Gastrocnemius medialis (tissue), 4 donors: ENCODE results near the gene RAPGEF1.

ENCODE experiments used
- POLR2A ChIP-seq, 2 donors: fragments of 450-650 bp; IDR thresholded peaks; one replicate each; pipeline ENCODE4 v1.6.1; 2017; ENCODE audit warnings: antibody characterized with exemption in 2 of 2, mild to moderate bottlenecking in 2 of 2, moderate library complexity in 2 of 2
- TF ChIP-seq, protein P1 (sequence below), 5 experiments: fragments of 450-650 bp in 3 of 5; fragments of 200-600 bp in 2 of 5; sonication (generic) in 2 of 5; IDR thresholded peaks in 4 of 5; conservative IDR thresholded peaks in 1 of 5; 1 replicate in 4 of 5; 2 replicates in 1 of 5; pipeline ENCODE4 v1.5.1; 2016 to 2019; ENCODE audit warnings: antibody characterized with exemption in 5 of 5, mild to moderate bottlenecking in 3 of 5, moderate library complexity in 3 of 5

DNA sequence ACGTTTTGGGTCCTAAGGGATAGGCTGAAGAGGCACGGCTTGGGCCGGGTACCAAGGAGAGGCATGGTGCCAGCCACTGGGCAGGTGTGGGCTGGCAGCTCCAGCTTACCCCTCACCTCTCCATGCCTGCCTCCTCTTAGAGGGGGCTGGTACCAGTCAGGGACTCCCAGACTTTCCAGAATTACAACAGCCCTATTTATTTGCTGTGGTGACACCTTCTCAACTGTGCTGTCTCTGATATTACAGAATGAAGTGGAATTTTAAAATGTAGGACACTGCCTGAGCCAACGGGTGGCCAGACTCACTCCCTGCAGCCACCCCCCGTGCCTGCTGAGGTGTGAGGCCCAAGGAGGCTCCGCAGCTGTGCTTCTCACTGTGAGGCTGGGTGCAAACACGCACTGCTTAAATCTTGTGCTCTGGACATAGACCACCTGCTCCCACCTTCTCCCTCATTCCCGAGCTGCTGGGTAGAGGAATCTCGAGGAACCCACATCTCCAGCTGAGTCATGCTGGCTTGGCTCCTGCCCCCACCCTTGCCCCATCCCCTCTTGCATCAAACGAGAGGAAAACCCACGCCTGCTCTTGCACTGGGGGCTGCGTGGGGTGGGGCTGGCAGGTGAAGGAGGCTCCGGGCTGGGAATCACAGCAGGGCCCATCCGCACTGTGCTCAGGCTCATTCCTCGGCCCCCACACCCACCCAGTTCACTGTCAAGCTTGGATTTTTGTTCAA is 146.6 kb downstream of the RAPGEF1 start:
- TF ChIP-seq POLR2A (IDR thresholded peaks at IDR 0.05) = no peak
- TF ChIP-seq, protein P1, sequence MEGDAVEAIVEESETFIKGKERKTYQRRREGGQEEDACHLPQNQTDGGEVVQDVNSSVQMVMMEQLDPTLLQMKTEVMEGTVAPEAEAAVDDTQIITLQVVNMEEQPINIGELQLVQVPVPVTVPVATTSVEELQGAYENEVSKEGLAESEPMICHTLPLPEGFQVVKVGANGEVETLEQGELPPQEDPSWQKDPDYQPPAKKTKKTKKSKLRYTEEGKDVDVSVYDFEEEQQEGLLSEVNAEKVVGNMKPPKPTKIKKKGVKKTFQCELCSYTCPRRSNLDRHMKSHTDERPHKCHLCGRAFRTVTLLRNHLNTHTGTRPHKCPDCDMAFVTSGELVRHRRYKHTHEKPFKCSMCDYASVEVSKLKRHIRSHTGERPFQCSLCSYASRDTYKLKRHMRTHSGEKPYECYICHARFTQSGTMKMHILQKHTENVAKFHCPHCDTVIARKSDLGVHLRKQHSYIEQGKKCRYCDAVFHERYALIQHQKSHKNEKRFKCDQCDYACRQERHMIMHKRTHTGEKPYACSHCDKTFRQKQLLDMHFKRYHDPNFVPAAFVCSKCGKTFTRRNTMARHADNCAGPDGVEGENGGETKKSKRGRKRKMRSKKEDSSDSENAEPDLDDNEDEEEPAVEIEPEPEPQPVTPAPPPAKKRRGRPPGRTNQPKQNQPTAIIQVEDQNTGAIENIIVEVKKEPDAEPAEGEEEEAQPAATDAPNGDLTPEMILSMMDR (IDR thresholded peaks at IDR 0.05 in 4 of 5, conservative IDR thresholded peaks at IDR 0.05 in 1 of 5) = no peak
